HG03139 (cell line): ENCODE results near the gene MRPL14.

Experiments used
- ATAC-seq: cut with Tn5 transposase; IDR thresholded peaks from one replicate; pipeline ENCODE4 v1.9.1; 2021; ENCODE audit not compliant: unreplicated experiment

MRPL14 gene

DNA sequence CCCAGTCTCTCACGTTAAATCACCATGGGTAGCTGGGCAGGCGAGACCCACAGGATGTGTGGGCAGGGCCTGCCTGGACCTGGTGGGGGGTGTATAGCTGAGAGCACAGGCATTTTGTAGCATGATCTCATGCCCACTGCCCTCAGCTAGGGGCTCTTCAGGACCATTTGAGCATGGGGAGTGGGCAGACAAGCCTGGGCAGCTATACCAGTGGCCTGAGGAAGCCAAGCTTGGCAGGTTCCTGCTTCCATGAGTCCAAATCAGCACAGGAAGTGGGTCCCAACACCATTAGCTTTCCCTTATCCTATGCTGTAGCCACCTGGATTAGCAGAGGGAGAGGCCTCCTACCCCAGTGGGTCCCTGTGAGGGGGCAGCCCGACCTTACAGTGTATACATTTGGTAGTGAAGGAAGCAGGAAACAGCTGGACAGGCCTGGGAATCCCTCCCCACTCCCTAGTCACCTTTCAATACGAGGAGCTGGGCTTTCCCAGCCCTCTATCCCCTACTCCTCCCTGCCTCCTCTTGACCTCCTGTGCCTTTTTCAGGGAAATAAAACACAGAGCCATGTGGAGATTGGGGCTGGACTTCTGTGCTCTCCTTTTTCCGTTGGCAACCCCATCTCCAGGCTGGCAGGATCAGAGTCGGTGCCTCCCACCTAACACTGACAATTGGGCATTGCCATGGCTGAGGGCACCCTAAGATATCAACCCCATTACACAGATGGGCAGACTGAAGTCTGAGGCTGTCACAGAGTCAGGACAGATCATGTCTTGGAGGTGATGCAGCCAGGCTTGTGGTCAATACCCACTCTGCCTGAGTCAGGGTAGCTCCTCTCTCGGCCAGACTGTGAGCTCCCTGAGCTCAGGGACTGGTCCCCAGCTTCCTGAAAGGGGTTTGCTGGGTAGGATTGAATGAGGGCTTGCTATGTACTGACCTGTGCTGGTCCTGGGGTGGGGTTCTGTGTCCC, 59.8 kb downstream of the MRPL14 start:
- no peak for ATAC-seq

DNA sequence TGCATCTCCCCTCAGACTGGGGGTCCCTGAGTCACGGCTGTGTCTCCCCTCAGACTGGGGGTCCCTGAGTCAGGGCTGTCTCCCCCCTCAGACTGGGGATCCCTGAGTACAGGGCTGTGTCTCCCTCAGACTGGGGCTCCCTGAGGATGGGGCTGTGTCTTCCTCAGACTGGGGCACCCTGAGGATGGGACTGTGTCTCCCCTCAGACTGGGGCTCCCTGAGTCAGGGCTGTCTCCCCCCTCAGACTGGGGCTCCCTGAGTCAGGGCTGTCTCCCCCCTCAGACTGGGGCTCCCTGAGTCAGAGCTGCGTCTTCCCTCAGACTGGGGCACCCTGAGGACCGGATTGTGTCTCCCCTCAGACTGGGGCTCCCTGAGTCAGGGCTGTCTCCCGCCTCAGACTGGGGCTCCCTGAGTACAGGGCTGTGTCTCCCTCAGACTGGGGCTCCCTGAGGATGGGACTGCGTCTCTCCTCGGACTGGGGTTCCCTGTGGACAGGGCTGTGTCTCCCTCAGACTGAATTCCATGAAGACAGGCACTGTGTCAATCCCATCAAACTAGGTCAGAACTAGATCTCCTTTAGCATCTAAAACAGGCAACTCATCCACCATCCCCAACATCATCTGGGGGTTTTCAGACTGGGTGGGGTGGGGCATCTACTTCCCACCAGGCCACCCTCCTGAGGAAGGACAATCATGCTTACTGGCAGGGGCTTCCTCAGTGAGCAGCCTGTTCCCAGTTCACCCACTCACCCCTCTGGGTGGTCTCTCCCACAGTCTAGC, 60.7 kb downstream of the MRPL14 start:
- no peak for ATAC-seq

DNA sequence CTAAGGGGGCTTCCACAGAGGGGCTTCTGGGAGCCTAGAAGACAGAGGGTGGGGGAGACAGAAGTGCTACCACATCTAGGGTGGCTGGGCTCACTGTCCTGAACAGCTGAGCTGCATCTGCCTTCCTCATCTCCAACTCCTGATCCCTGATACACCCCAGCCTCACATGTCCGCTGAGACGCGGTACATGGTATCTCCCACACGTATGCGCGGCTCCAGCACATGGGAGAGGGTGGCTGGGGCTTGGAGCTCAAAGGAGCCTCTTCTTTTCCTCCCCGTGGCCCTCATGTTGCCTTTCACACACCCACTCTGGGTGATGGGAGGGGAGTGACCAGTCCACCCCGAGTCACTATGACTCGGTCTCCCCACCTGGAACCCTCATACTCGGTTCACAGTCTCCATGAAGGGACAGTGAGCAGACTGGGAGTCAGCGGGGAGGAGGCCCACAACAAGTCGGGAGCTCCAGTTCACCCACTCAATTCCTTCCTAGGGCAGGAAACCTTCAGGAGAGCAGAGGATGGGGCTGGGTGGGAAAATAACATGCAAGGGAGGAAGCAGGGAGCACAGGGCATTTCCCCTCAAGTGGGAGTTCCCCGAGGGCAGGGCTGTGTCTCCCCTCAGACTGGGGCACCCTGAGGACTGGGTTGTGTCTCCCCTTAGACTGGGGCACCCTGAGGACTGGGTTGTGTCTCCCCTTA, 61.7 kb downstream of the MRPL14 start:
- ATAC-seq: no peak

DNA sequence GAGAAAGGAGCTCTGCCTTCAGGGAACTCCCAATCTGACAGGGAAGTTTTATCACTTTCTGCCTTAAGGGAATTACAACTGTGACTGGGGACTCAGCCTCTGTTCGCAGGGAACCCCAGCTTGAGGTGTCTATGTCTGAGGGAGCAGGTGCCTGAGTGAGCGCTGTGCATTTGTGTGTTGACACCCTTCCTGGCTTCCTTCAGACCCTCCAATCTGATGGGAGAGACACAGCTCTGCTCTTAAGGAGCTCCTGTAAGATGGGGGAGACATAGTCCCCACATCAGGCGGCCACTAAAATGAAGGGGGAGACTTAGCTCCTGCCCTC, 62.3 kb downstream of the MRPL14 start:
- ATAC-seq: no peak

DNA sequence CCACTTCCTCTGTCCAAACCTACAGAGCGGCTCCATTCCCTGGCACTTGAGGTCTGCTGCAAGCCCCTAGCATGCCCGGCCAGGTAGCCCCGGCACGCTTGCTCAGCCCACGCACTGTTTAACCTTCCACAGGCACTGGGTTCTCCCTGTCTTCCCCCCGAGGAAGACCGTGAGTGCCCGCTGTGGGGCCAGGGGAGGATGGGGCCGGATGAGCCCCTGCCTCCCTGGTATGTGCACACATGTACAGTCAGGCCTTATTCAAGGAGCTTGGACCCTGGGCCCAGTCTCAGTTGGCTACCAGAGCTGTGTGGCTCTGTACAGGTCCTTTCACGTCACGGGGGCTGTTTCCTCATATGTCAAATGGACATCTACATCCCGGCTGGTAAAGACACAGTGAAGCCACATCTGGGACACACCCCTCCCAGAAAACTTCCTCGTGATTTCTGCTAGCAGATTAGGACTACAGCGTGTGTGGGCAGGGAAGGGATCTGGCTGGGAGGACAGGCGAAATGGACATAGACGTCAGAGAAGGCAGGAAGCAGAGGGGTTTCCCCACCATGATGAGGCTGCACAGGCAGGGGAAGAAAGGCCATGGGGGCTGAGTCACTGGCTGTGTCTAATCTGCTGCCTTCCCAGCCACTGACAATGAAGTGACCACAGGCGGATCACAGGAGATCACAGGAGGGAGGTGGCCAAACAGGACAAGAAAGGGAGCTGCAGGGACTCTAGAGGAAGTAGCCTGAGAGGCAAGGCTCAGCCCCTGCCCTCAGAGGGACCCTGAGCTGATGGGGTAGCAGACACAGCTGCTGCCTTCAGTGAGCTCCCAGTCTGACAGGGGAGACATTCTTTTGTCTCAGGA, 62.9 kb downstream of the MRPL14 start:
- no peak for ATAC-seq

DNA sequence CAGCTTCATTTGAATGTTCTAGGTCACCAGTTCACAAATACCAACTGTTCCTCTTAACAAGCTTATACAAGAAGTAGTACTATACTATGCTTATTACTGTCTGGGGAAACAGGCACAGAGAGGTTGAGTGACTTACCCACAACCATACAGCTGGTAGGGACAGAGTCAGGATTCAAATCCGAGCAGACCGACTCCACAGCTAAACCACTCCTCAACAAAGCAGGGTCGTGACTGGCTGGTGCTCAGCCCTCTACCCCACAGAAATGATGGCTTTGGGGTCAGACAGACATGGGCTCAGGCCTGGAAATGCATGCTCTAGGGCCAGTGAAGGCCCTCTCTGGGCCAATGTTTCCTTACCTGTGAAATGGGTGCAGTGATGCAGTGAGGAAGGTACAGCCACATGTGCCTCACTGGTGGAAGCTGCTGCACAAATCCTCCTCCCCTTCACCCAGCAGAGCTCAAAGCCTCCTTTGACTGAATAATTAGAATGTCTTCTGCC, 63.6 kb downstream of the MRPL14 start:
- ATAC-seq: no peak
